Activated T-helper 1 cell treated with anti-CD3 and anti-CD28 coated beads, Interleukin-12 subunit alpha, Interleukin-12 subunit beta, Interleukin-2, Interleukin-4 antibody, amounts not matched to agents 30 ng/mL and 10 ng/mL and 1 ng/mL, durations not matched to agents 14 hours and 24 hours and 36 hours (primary cell): Measurements from ENCODE around the gene SYT1. TPM values are rescaled to one million over a fixed set of nuclear protein-coding genes. Genes with fewer than 3 reads are reported as not detected.

Experiments used
- DNase-seq: peaks from one replicate; pipeline ENCODE4 v3.0.0; 2021; ENCODE audit warnings: low spot score
- H3K27ac Mint-ChIP-seq: one replicate; pipeline ENCODE4 v1.8.0; 2021; ENCODE audit warnings: mild to moderate bottlenecking, mixed read lengths
- H3K27me3 Mint-ChIP-seq: one replicate; pipeline ENCODE4 v1.8.0; 2022; ENCODE audit warnings: mild to moderate bottlenecking, moderate library complexity, mixed read lengths; ENCODE audit not compliant: insufficient read depth
- H3K36me3 Mint-ChIP-seq: one replicate; pipeline ENCODE4 v1.8.0; 2021; ENCODE audit warnings: low read depth, mixed read lengths
- H3K4me1 Mint-ChIP-seq: one replicate; pipeline ENCODE4 v1.8.0; 2021; ENCODE audit warnings: low read depth, mixed read lengths
- H3K4me3 Mint-ChIP-seq: one replicate; pipeline ENCODE4 v1.8.0; 2021; ENCODE audit warnings: mild to moderate bottlenecking, moderate library complexity, mixed read lengths
- H3K9me3 Mint-ChIP-seq: one replicate; pipeline ENCODE4 v1.8.0; 2021; ENCODE audit warnings: mixed read lengths
- intact Hi-C: fragments of 100-400 bp; cut with micrococcal nuclease; formaldehyde crosslinking; loops from one replicate; pipeline ENCODE4 v1.15.1; 2024
- total RNA-seq: library from RNA; stranded (reverse); gene quantifications from 2 replicates; pipeline ENCODE4 v1.2.3, GENCODE V29; 2022

SYT1 gene
- total RNA-seq, 1 donor from 2014 or later: not detected

- H3K9me3 Mint-ChIP-seq: no peaks in the 10 kb centered on the region
- no peaks in the 10 kb centered on the region for H3K4me1 Mint-ChIP-seq
- intact Hi-C loops: no loop called here
- H3K27ac Mint-ChIP-seq: no peak overlapping the region
- no peak for DNase-seq
- H3K27me3 Mint-ChIP-seq: no peaks in the 10 kb centered on the region
- no peak overlapping the region for H3K4me3 Mint-ChIP-seq
- H3K36me3 Mint-ChIP-seq: no peaks in the 10 kb centered on the region
These were observed 621.6 kb downstream of the SYT1 start for GRCh38 chr12:79486154-79486553.

GRCh38 chr12:79487386-79488110 lies 623.0 kb downstream of the SYT1 start:
- no peaks in the 10 kb centered on the region for H3K4me1 Mint-ChIP-seq
- no peak for DNase-seq
- no peak overlapping the region for H3K4me3 Mint-ChIP-seq
- H3K27ac Mint-ChIP-seq: no peak overlapping the region
- H3K9me3 Mint-ChIP-seq: peaks cover 5% of the 10 kb centered on the region
- intact Hi-C loops: no loop called here
- H3K36me3 Mint-ChIP-seq: no peaks in the 10 kb centered on the region
- H3K27me3 Mint-ChIP-seq: no peaks in the 10 kb centered on the region
